ENCODE data around the gene MET. TPM values are rescaled to one million over a fixed set of nuclear protein-coding genes. Genes with fewer than 3 reads are reported as not detected.

MET gene
- total and polyA plus RNA-seq, 9 donors, result 1.3 to 33.9 (median 5.8) TPM

GRCh38 chr7:116679500-116679899 lies 7.5 kb downstream of the MET start:
- Histone ChIP-seq H3K27me3 (no peaks in the 10 kb centered on the region), H3K36me3 (no peaks in the 10 kb centered on the region), H3K9me3 (no peaks in the 10 kb centered on the region), H3K4me1 (ENCODE audit: insufficient read depth) (no peaks in the 10 kb centered on the region), H3K27ac (no peak overlapping the region), H3K4me3 (no peak overlapping the region)
- intact Hi-C loops (cut with DNase I), result no loop called here
- DNase-seq, result no peak
- TF ChIP-seq EP300 (IDR thresholded peaks at IDR 0.05) (no peak), POLR2A (IDR thresholded peaks at IDR 0.05) (no peak), CTCF (IDR thresholded peaks at IDR 0.05) (no peak)
- WGBS, 3 donors, result 80 to 82% (median 81%) methylated on average over 4 of the region's 4 CpGs

DNA sequence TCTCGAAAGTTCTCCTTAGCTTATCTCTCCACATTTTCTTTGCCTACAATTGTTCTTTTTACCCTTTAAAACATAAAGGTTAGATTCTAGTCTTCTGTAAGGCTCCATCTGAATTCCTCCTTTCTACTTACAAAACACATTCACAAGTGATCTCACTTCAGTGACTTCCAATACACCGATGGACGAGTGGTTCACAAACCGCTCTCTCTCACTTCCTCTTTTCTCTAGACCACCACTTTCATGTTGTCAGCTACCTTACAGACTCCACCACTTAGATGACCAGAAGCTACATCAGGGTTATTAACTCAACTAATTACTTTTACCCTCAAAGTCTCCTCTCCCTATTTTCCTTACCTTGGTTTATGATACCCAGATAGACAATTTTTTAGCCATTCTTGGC lies 11.8 kb downstream of the MET start:
- WGBS, 3 donors, result 89 to 93% (median 90%) methylated on average over 4 of the region's 4 CpGs
- Histone ChIP-seq H3K4me3 (no peak overlapping the region), H3K4me1 (ENCODE audit: insufficient read depth) (no peaks in the 10 kb centered on the region), H3K36me3 (no peaks in the 10 kb centered on the region), H3K9me3 (no peaks in the 10 kb centered on the region), H3K27ac (no peak overlapping the region), H3K27me3 (no peaks in the 10 kb centered on the region)
- no peak for TF ChIP-seq EP300 (IDR thresholded peaks at IDR 0.05)
- no peak for TF ChIP-seq POLR2A (IDR thresholded peaks at IDR 0.05)
- TF ChIP-seq CTCF (IDR thresholded peaks at IDR 0.05), result no peak
- DNase-seq, result no peak
- intact Hi-C loops (cut with DNase I), result loop anchor here in 1 of 4 donors (10.0 kb wide), 1 partner anchor 111 kb away; no protein-coding TSS in a partner anchor

- Histone ChIP-seq H3K27ac (no peak overlapping the region), H3K4me1 (ENCODE audit: insufficient read depth) (no peaks in the 10 kb centered on the region), H3K9me3 (no peaks in the 10 kb centered on the region), H3K27me3 (no peaks in the 10 kb centered on the region), H3K36me3 (no peaks in the 10 kb centered on the region), H3K4me3 (no peak overlapping the region)
- no peak for TF ChIP-seq CTCF (IDR thresholded peaks at IDR 0.05)
- no peak for TF ChIP-seq EP300 (IDR thresholded peaks at IDR 0.05)
- TF ChIP-seq POLR2A (IDR thresholded peaks at IDR 0.05), result no peak
- 74 to 80% (median 78%) methylated on average over 3 of the region's 3 CpGs for WGBS, 3 donors
- intact Hi-C loops (cut with DNase I), result loop anchor here in 1 of 4 donors (10.0 kb wide), 1 partner anchor 109 kb away; no protein-coding TSS in a partner anchor
- DNase-seq, result no peak
Observed at GRCh38 chr7:116686033-116686432, 14.0 kb downstream of the MET start.

GRCh38 chr7:116686812-116687419 lies 14.9 kb downstream of the MET start:
- Histone ChIP-seq H3K27ac (no peak overlapping the region), H3K36me3 (no peaks in the 10 kb centered on the region), H3K4me3 (no peak overlapping the region), H3K4me1 (ENCODE audit: insufficient read depth) (no peaks in the 10 kb centered on the region), H3K27me3 (no peaks in the 10 kb centered on the region), H3K9me3 (no peaks in the 10 kb centered on the region)
- no peak for TF ChIP-seq POLR2A (IDR thresholded peaks at IDR 0.05)
- no peak for TF ChIP-seq EP300 (IDR thresholded peaks at IDR 0.05)
- TF ChIP-seq CTCF (IDR thresholded peaks at IDR 0.05), result no peak
- intact Hi-C loops (cut with DNase I), result loop anchor here in 1 of 4 donors (10.0 kb wide), 1 partner anchor 108 kb away; no protein-coding TSS in a partner anchor
- 83 to 88% (median 87%) methylated on average over 7 of the region's 7 CpGs for WGBS, 3 donors
- no peak for DNase-seq
